Stomach (tissue), 4 donors: ENCODE data around the gene IGF1R.

Experiments used
- POLR2A ChIP-seq, 4 donors: fragments of 450-650 bp; IDR thresholded peaks; one replicate each; pipeline ENCODE4 v1.6.1; 2016; ENCODE audit warnings: antibody characterized with exemption in 4 of 4, control low read depth in 2 of 4, mild to moderate bottlenecking in 1 of 4, moderate library complexity in 1 of 4
- TF ChIP-seq, protein P1 (sequence below), 7 experiments: fragments of 450-650 bp in 4 of 7; fragments of 200-600 bp in 3 of 7; sonication (generic) in 3 of 7; IDR thresholded peaks; one replicate each; pipeline ENCODE4 v1.5.1; 2016 to 2019; ENCODE audit warnings: antibody characterized with exemption in 7 of 7, control low read depth in 2 of 7, mild to moderate bottlenecking in 1 of 7

DNA sequence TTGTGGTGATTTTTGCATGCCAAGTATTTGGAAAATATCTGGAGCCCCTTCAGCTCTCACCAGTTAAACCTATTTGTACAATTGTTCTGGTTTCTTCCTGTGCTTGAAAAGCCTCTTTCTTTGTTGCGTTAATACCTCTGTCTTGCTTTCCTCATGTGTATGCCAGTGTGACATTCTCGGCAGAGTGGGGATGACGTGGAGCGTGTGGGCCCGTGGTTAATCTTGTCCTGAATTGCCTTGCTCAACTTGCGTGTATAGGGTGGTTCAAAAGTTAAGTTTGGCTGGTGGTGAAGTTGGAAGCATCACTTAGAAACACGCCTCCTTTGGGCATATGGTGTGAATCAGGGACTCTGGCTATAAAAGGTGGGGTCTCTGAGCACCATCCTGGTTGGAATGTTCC, 67.1 kb downstream of the IGF1R start:
- TF ChIP-seq, protein P1, sequence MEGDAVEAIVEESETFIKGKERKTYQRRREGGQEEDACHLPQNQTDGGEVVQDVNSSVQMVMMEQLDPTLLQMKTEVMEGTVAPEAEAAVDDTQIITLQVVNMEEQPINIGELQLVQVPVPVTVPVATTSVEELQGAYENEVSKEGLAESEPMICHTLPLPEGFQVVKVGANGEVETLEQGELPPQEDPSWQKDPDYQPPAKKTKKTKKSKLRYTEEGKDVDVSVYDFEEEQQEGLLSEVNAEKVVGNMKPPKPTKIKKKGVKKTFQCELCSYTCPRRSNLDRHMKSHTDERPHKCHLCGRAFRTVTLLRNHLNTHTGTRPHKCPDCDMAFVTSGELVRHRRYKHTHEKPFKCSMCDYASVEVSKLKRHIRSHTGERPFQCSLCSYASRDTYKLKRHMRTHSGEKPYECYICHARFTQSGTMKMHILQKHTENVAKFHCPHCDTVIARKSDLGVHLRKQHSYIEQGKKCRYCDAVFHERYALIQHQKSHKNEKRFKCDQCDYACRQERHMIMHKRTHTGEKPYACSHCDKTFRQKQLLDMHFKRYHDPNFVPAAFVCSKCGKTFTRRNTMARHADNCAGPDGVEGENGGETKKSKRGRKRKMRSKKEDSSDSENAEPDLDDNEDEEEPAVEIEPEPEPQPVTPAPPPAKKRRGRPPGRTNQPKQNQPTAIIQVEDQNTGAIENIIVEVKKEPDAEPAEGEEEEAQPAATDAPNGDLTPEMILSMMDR (IDR thresholded peaks at IDR 0.05), result no peak
- no peak for TF ChIP-seq POLR2A (IDR thresholded peaks at IDR 0.05)
